Urothelium cell line (cell line): Measurements from ENCODE around the gene FLT4.

Source experiments
- DNase-seq: peaks from one replicate; pipeline ENCODE4 v3.0.0; 2011; ENCODE audit warnings: low spot score, mixed read lengths
- FAIRE-seq: peaks from 2 replicates; lab custom pipeline; 2011; peaks lifted over from hg19 to GRCh38; lab: Jason Lieb, UNC

The FLT4 gene

GRCh38 chr5:180596115-180596667, 53.2 kb downstream of the FLT4 start:
- no peak for FAIRE-seq
- DNase-seq, result no peak

DNA sequence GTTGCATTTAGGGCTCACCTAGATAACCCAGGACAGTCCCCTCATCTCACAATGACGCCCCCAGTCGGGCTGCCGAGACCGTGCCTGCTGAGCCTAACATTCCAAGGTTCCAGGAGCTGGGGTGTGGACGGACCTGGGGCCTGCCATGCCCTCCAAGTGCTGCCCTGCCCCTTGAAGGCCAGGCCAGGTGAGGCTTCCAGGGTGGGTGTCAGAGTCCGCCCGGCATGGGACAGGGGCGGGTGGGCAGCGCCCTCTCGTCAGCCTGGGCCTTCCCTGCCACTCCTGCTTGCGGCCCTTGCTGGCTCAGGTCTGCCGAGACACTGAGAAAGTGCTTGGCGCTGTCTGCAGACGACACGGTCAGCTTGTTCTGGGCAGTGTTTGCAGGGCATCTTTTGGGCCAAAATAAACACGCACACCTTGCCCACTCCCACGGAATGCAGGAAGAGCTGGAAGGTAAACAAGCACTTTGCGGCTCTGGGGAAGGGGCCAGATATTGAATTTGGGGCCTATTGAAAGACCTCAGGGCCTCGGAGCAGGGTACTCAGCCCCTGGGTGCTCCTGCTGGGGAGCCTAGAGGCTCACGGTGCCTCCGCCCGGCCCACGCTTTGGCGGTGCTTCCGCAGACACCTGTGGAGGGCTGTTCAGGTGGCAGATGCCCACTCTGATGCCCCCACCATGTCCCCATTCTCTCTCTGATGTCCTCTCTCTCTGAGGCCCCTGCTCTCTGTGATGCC, 53.9 kb downstream of the FLT4 start:
- FAIRE-seq (no peak), DNase-seq (no peak)

DNA sequence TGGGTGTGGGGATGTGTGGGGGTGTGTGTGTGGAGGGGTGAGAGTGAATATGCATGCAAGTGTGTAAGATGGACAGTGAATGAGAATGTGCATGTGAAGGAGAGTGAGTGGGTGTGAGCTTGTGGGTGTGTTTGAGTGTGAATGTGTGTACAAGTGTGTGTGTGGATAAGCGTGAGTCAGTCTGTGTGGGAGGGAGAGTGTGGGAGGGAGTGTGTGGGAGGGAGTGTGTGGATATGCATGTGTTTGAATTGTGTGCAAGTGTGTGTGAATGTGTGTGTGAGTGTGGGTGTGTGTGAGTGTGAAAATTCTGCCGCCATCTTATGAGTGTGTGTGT, 54.4 kb downstream of the FLT4 start:
- FAIRE-seq (no peak), DNase-seq (no peak)

- DNase-seq (no peak), FAIRE-seq (peak; percentile 42)
These were observed 54.9 kb downstream of the FLT4 start for GRCh38 chr5:180594311-180595045.

- FAIRE-seq (no peak), DNase-seq (no peak)
These were observed 55.8 kb downstream of the FLT4 start for GRCh38 chr5:180593446-180594206.

DNA sequence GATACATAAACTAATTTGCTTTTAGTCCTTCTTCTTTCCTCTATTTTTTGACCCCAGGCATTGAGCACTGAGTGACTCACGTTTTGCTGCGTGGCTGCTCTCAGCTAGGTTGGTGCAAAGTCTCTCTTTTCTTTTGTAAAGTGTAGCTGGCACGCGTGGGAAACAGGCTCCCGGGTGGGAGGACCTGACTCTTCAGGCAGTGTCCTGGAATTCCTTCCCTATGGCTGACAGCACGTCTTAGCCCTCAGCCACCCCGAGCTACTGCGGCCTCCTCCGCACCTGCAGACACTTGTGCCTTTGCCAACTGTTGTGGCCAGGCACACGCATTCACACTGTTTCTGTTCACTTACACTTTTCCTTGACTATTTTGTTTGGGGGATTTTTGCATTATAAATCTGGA, 57.2 kb downstream of the FLT4 start:
- DNase-seq (no peak), FAIRE-seq (no peak)

DNA sequence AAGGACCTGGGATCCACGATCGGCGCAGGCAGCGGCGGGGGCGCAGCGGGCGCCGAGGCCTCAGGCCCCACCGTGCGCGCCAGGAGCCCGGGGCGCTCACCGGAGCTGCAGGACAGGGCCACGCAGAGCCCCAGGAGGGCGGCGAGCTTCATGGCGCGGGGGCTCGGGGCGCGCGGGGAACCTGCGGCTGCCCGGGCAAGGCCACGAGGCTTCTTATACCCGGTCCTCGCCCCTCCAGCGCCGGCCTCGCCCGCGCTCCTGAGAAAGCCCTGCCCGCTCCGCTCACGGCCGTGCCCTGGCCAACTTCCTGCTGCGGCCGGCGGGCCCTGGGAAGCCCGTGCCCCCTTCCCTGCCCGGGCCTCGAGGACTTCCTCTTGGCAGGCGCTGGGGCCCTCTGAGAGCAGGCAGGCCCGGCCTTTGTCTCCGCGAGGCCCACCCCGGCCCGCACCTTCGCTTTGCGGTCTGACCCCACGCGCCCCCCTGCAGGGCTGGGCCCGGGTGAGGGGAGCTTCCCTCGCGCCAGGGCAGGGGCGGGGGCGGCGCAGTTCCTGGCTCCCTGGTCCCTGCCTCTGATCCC, 58.0 kb downstream of the FLT4 start, which contains the start of gene SCGB3A1:
Gene SCGB3A1 (minus strand): TSS at position 189 of the 577 bp plus-strand sequence. CDS start 37 bp downstream, at position 152.
- FAIRE-seq (no peak), DNase-seq (no peak)

DNA sequence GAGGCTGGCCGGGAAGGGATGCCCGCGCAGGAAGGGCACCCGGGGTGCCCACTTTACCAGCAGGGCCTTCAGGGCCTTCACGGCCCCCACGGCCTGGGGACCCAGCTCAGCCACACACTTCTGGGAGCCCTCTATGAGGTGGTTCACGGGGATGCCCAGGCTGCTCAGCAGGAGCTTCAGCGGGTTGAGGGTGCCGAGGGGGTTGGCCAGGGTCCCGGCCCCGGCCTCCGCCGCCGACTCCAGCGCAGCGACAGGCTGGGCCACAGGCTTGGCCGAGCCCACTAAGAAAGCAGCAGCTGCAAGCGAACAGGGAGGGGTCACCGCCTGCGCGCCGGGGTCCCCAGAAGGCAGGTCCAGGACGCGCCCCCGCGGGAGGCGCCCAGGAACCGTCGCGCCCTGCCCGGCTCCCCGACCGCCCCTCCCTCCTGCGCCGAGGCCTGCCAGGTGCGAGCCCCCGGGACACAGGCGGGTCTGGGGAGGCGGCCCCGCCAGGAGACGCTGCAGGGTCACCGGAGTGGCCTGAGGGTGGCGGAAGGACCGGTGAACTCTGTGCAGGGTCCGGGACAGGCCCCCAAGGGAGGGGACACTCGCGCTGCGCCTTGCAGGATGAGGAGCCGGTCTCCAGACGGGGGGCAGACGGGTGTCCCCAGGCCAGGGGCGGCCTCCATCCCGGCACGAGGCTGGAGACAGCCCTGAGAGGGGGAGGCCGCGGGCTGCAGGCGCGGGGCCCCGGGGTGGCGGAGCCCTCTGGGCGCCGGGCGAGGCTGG, 58.7 kb downstream of the FLT4 start:
- DNase-seq (no peak), FAIRE-seq (no peak)

GRCh38 chr5:180589771-180590542, 59.4 kb downstream of the FLT4 start:
- FAIRE-seq, result no peak

DNA sequence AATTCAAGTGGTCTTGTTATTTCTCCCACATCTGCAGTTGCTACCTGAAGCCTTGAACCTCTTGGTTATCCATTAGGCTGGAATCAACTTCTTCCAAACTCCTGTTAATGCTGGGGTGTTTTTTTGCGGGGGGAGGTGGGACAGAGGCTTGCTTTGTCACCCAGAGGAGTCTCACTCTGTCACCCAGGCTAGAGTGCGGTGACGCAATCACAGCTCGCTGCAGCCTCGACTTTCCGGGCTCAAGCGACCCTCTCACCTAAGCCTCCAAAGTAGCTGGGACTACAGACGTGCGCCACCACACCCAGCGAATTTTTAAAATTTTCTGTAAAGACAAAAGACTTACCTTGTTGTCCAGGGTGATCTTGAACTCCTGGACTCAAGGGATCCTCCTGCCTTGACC, 62.5 kb downstream of the FLT4 start:
- no peak for FAIRE-seq
- no peak for DNase-seq

More at GRCh38 chr5:180589771-180590542, 59.4 kb downstream of the FLT4 start:
- DNase-seq, result no peak

DNA sequence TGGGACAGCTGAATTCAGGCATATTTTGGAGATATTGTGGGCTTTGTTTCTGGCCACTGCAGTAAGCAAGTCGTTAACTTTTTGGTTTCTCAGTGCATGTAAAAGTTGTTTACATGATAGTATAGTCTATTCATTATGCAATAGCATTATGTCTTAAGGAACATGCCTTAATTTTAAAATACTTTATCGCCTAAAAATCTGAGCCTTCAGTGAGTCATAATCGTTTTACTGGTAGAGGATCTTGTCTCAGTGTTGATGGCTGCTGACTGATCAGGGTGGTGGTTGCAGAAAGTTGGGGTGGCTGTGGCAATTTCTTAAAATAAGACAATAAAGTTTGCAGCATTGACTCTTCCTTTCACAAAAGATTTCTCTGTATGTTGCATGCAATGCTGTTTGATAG, 63.2 kb downstream of the FLT4 start:
- FAIRE-seq (no peak), DNase-seq (no peak)

GRCh38 chr5:180583738-180584137, 65.7 kb downstream of the FLT4 start:
- DNase-seq (no peak), FAIRE-seq (no peak)

GRCh38 chr5:180580681-180581080, 68.7 kb downstream of the FLT4 start:
- no peak for FAIRE-seq
- DNase-seq, result no peak

DNA sequence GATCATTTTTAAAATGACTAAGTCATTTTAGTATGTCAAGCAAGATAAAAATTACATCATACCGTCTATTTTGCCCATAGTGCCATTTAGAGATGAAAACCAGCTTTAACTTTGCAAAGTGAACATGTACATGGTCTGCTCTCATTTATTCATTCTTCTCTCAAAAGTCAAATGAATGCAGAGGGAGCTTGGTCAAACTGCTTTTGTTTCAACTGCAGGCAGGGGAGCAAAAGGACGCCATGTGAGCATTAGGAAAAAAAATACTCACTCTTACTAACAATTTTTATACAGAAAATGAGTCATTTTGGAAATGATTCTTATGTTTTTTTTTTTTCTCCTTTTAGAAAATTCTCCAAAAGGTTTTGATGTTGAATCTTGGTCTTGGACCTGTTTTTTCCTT, 73.8 kb downstream of the FLT4 start:
- FAIRE-seq (no peak), DNase-seq (no peak)

GRCh38 chr5:180568914-180569313, 80.5 kb downstream of the FLT4 start:
- DNase-seq, result no peak
- no peak for FAIRE-seq

DNA sequence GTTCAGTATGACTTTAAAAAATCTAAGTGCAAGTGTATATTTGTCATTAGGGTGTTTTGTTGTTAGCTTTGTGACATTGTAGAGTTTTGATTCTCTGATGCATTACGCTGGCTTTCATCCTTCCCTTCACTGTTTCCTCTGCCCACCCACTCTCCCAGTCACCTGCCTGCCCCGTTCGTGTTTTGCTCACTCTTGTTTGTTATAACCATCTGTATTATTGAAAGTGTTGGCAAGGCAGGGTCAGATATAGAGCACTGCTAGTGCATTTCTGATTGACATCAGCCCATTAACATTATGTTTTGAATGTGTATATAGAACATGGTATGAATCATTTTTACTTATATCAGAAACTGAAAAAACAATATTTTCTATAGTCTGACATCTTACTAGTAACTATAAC, 85.4 kb downstream of the FLT4 start:
- FAIRE-seq (no peak), DNase-seq (no peak)

GRCh38 chr5:180558232-180558631, 91.2 kb downstream of the FLT4 start:
- no peak for FAIRE-seq

DNA sequence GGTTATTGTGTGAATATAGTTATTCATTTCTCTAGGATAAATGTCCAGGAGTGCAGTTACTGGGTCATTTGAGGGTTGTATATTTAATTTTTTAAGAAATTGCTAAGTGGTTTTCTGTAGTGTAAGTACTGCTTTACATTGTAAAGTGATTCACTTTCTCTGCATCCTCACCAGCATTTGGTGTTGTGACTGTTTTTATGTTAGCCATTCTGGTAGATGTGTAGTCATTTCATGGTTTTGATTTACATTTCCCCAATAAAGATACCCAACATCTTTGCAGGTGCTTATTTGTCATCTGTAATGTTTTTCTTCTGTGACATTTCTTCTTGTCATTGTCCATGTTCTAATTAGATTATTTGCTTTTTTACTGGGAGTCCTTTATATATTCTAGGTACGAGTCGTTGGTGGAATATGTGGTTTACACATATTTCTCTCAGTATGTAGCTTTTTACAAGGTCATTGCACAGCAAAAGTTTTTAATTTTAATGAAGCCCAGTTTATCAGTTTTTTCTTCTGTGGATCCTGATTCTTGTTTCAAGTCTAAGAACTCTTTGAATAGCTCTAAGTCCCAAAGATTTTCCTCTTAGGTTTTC, 92.1 kb downstream of the FLT4 start:
- DNase-seq (no peak), FAIRE-seq (no peak)

More at GRCh38 chr5:180558232-180558631, 91.2 kb downstream of the FLT4 start:
- no peak for DNase-seq
